OCI-LY1 (cell line): ENCODE results near the gene CEP128.

ENCODE experiments used
- EZH2 ChIP-seq: fragments of 200-600 bp; sonication (generic), shearing (Covaris generic); IDR thresholded peaks from 2 replicates; pipeline ENCODE4 v1.8.0; 2017; ENCODE audit warnings: borderline replicate concordance, mixed run types, mild to moderate bottlenecking, antibody characterized with exemption, low read length, moderate library complexity, mixed read lengths
- TF ChIP-seq, protein P1 (sequence below): fragments of 200-600 bp; sonication (generic), shearing (Covaris generic); IDR thresholded peaks from 2 replicates; pipeline ENCODE4 v1.5.1; 2017; ENCODE audit warnings: mild to moderate bottlenecking, antibody characterized with exemption, low read length, moderate library complexity, mixed read lengths

DNA sequence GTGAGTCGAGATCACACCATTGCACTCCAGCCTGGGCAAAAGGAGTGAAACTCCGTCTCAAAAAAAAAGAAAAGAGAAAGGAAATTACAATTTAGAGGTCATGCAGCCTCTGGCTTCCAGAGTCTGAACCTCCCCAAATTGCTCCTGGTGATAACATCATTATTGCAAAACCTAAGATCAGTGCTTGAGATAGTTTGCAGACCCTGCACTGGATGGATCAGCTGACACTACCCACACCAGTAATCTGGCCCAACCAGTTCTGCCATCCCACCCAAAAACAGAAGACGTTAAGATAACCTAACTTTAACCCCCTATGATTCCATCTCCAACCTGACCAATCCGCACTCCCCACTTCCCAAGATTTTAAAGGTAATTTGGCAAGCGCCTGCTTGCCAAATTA, 376.5 kb downstream of the CEP128 start:
- TF ChIP-seq EZH2, result no peak
- TF ChIP-seq, protein P1, sequence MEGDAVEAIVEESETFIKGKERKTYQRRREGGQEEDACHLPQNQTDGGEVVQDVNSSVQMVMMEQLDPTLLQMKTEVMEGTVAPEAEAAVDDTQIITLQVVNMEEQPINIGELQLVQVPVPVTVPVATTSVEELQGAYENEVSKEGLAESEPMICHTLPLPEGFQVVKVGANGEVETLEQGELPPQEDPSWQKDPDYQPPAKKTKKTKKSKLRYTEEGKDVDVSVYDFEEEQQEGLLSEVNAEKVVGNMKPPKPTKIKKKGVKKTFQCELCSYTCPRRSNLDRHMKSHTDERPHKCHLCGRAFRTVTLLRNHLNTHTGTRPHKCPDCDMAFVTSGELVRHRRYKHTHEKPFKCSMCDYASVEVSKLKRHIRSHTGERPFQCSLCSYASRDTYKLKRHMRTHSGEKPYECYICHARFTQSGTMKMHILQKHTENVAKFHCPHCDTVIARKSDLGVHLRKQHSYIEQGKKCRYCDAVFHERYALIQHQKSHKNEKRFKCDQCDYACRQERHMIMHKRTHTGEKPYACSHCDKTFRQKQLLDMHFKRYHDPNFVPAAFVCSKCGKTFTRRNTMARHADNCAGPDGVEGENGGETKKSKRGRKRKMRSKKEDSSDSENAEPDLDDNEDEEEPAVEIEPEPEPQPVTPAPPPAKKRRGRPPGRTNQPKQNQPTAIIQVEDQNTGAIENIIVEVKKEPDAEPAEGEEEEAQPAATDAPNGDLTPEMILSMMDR, result no peak
